GM15510 (cell line): Measurements from ENCODE around the gene AHCYL2.

ENCODE experiments used
- POLR2A ChIP-seq: IDR thresholded peaks from 3 replicates; pipeline ENCODE4 v1.6.1; 2011; ENCODE audit warnings: borderline replicate concordance; ENCODE audit not compliant: insufficient read length; ENCODE audit errors: extremely low read depth

AHCYL2 gene

GRCh38 chr7:129225931-129226572, 1.2 kb downstream of the AHCYL2 start:
- no peak for TF ChIP-seq POLR2A

GRCh38 chr7:129227646-129228578, 3.1 kb downstream of the AHCYL2 start:
- TF ChIP-seq POLR2A, result no peak

- TF ChIP-seq POLR2A, result no peak
Measured at GRCh38 chr7:129228633-129229032, 3.8 kb downstream of the AHCYL2 start.

GRCh38 chr7:129231666-129232065, 6.8 kb downstream of the AHCYL2 start:
- no peak for TF ChIP-seq POLR2A

GRCh38 chr7:129238546-129238945, 13.7 kb downstream of the AHCYL2 start:
- TF ChIP-seq POLR2A, result no peak

- no peak for TF ChIP-seq POLR2A
Measured at GRCh38 chr7:129240119-129240820, 15.4 kb downstream of the AHCYL2 start.

- TF ChIP-seq POLR2A, result no peak
Measured at GRCh38 chr7:129244220-129244619, 19.4 kb downstream of the AHCYL2 start.

- no peak for TF ChIP-seq POLR2A
Measured at GRCh38 chr7:129245533-129245932, 20.7 kb downstream of the AHCYL2 start.

GRCh38 chr7:129247087-129247486, 22.3 kb downstream of the AHCYL2 start:
- no peak for TF ChIP-seq POLR2A

- TF ChIP-seq POLR2A, result no peak
Measured at GRCh38 chr7:129252128-129252527, 27.3 kb downstream of the AHCYL2 start.

- no peak for TF ChIP-seq POLR2A
Measured at GRCh38 chr7:129255800-129256199, 31.0 kb downstream of the AHCYL2 start.

GRCh38 chr7:129256221-129256620, 31.4 kb downstream of the AHCYL2 start:
- TF ChIP-seq POLR2A, result no peak

- TF ChIP-seq POLR2A, result no peak
Measured at GRCh38 chr7:129257168-129257567, 32.3 kb downstream of the AHCYL2 start.

GRCh38 chr7:129258649-129259389, 34.0 kb downstream of the AHCYL2 start:
- TF ChIP-seq POLR2A, result no peak
